Bronchial epithelial cell (primary cell): ENCODE results near the gene BCAN. TPM values are rescaled to one million over a fixed set of nuclear protein-coding genes. Genes with fewer than 3 reads are reported as not detected.

Source experiments
- DNase-seq: peaks from one replicate; pipeline ENCODE4 v3.0.0-alpha.2; 2010; ENCODE audit warnings: low read depth
- FAIRE-seq: peaks from 2 replicates; lab custom pipeline; 2011; peaks lifted over from hg19 to GRCh38; lab: Jason Lieb, UNC
- H3K27me3 ChIP-seq: 2 replicates; pipeline ENCODE4 v1.5.1; 2011; ENCODE audit warnings: low read length; ENCODE audit not compliant: control insufficient read depth, insufficient read depth
- H3K36me3 ChIP-seq: 2 replicates; pipeline ENCODE4 v1.5.1; 2011; ENCODE audit warnings: low read length; ENCODE audit not compliant: control insufficient read depth, insufficient read depth
- H3K4me3 ChIP-seq: 2 replicates; pipeline ENCODE4 v1.5.1; 2011; ENCODE audit warnings: mild to moderate bottlenecking, low read depth, low read length, control low read depth
- total RNA-seq: library from RNA; depleted of rRNA; stranded (reverse); fragments of >200 nt; gene quantifications from 2 replicates; pipeline ENCODE4 v1.2.1, GENCODE V29; 2014
- TF ChIP-seq, protein P1 (sequence below): IDR thresholded peaks from 2 replicates; pipeline ENCODE4 v1.5.1; 2011; ENCODE audit warnings: mild to moderate bottlenecking, moderate library complexity, low read length, control low read depth, inconsistent platforms; ENCODE audit not compliant: insufficient read depth, severe bottlenecking

BCAN gene
- total RNA-seq, 1 donor from 2014 or later = not detected

GRCh38 chr1:156640842-156641706, 843 bp upstream of the BCAN start:
- peaks cover 62% of the 10 kb centered on the region for H3K27me3 ChIP-seq
- no peak for FAIRE-seq
- no peak for DNase-seq
- TF ChIP-seq, protein P1, sequence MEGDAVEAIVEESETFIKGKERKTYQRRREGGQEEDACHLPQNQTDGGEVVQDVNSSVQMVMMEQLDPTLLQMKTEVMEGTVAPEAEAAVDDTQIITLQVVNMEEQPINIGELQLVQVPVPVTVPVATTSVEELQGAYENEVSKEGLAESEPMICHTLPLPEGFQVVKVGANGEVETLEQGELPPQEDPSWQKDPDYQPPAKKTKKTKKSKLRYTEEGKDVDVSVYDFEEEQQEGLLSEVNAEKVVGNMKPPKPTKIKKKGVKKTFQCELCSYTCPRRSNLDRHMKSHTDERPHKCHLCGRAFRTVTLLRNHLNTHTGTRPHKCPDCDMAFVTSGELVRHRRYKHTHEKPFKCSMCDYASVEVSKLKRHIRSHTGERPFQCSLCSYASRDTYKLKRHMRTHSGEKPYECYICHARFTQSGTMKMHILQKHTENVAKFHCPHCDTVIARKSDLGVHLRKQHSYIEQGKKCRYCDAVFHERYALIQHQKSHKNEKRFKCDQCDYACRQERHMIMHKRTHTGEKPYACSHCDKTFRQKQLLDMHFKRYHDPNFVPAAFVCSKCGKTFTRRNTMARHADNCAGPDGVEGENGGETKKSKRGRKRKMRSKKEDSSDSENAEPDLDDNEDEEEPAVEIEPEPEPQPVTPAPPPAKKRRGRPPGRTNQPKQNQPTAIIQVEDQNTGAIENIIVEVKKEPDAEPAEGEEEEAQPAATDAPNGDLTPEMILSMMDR = no peak
- no peaks in the 10 kb centered on the region for H3K36me3 ChIP-seq
- H3K4me3 ChIP-seq = no peak overlapping the region

DNA sequence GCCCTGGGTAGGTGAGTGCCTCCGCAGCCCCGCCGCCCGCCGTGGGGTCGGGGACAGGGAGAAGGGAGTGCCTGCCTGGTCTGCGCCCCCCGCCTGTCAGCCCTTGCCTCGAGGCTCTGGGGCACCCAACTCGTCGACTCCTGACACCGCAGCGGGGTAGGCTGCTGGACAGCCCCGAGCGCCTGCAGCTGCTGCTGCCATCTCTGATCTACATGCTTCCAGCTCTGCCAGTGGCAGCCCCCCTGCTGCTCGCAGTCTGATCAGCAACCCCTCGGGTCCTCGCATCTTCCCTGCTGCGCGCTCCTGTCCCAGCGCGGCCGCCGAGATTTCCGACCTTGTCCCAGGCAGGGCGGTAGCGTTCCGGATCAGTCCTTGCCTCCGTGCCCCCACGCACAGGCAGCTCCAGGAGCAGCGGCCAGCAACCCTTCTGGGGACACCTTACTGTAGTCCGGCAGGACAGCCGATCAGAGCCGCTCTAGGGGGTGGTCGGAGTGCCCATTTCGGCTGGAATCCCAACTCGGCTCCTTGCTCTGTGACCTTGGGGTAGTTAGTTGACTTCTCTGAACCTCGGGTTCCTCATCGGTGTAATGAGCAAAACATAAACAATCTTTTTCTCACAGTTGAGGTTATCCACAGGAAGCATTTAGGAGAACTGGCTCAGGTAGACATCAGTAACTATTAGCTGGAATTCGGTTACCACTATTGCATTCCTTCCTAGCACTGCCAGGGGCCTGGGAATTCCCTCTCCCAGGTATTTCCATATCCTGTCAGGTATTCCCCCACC, 540 bp downstream of the BCAN start:
- TF ChIP-seq, protein P1 = no peak
- Histone ChIP-seq H3K27me3 (peaks cover 71% of the 10 kb centered on the region), H3K4me3 (no peak overlapping the region), H3K36me3 (no peaks in the 10 kb centered on the region)
- FAIRE-seq = no peak
- DNase-seq = no peak

DNA sequence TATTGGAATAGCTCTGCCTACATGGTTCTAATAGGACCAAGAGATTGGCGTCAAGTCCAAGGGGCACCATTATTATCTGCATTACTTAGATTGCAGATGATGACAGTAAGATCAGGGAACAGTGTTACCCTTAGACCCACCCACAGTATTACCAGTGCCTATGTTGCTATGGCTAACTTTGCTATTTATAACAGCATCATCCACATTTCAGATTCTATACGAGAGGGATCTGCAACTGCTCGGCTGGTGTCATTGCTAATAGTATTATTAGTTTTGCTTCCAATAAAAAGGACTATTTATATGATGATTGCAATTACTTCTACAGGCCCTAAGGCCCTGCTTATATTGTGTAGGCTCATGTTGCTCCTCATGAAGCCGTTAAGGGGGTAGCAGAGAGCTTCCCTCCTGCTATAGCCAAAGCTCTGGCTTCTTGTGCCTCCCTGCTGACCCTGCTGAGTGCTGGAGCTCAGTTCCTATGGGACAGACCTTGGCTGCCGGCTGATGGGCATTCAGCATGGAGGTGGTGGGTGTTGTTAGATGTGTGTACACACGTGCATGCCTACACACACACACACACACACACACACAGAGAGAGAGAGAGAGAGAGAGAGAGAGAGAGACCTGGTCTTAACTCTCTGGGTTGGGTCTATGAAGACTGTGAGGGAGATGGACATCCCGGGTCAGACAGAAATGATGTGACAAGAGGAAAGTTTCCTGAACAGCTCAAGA, 1.3 kb downstream of the BCAN start:
- no peak for DNase-seq
- Histone ChIP-seq H3K4me3 (no peak overlapping the region), H3K36me3 (no peaks in the 10 kb centered on the region), H3K27me3 (peaks cover 75% of the 10 kb centered on the region)
- TF ChIP-seq, protein P1 = no peak
- FAIRE-seq = no peak

- no peak for DNase-seq
- Histone ChIP-seq H3K27me3 (peaks cover 76% of the 10 kb centered on the region), H3K4me3 (no peak overlapping the region), H3K36me3 (no peaks in the 10 kb centered on the region)
- no peak for FAIRE-seq
- TF ChIP-seq, protein P1 = no peak
Observed at GRCh38 chr1:156643778-156644092, 1.8 kb downstream of the BCAN start.

GRCh38 chr1:156644146-156644545, 2.2 kb downstream of the BCAN start:
- Histone ChIP-seq H3K4me3 (no peak overlapping the region), H3K36me3 (no peaks in the 10 kb centered on the region), H3K27me3 (peaks cover 75% of the 10 kb centered on the region)
- DNase-seq (no peak), FAIRE-seq (no peak)
- TF ChIP-seq, protein P1 = no peak
